ENCODE results near the gene FOXM1.

FOXM1 gene

GRCh38 chr12:2877047-2877952 lies at the start of gene FOXM1, which contains the start of gene RHNO1:
Gene FOXM1, minus strand, starts transcription at chr12:2877174. Its CDS starts 2,696 bp downstream, at chr12:2874478.
Gene RHNO1, plus strand, starts transcription at chr12:2877223. Its CDS starts 8,144 bp downstream, at chr12:2885367.
- no peaks in the 10 kb centered on the region for H3K36me3 ChIP-seq (ENCODE audit: insufficient read depth, low read length)
- H3K79me2 ChIP-seq (ENCODE audit: control insufficient read depth, insufficient read depth, low read length, unreplicated experiment): peaks cover 70% of the 10 kb centered on the region
- H3K27ac ChIP-seq (ENCODE audit: low read depth, low read length): peak within 1 kb of the TSS; percentile 79
- H3K4me3 ChIP-seq (ENCODE audit: low read depth, low read length): peak within 1 kb of the TSS; percentile 87
- peak within 1 kb of the TSS; percentile 86 for H2AFZ ChIP-seq (ENCODE audit: low read length, unreplicated experiment)
- H3K4me1 ChIP-seq (ENCODE audit: control insufficient read depth, insufficient read depth, low read length, unreplicated experiment): peaks cover 8% of the 10 kb centered on the region
- H3K27me3 ChIP-seq (ENCODE audit: insufficient read depth, low read length): no peaks in the 10 kb centered on the region

- peak overlapping the region; percentile 0 for H2AFZ ChIP-seq (ENCODE audit: low read length, unreplicated experiment)
- H3K27ac ChIP-seq (ENCODE audit: low read depth, low read length): peak overlapping the region; percentile 62
- H3K36me3 ChIP-seq (ENCODE audit: insufficient read depth, low read length): peaks cover 28% of the 10 kb centered on the region; the same call in 1 of the 2 replicates
- no peaks in the 10 kb centered on the region for H3K79me2 ChIP-seq (ENCODE audit: control insufficient read depth, insufficient read depth, low read length, unreplicated experiment)
- no peaks in the 10 kb centered on the region for H3K27me3 ChIP-seq (ENCODE audit: insufficient read depth, low read length)
- peaks cover 18% of the 10 kb centered on the region for H3K4me1 ChIP-seq (ENCODE audit: control insufficient read depth, insufficient read depth, low read length, unreplicated experiment)
- H3K4me3 ChIP-seq (ENCODE audit: low read depth, low read length): peak overlapping the region; percentile 11; the same call in 1 of the 2 replicates
These were observed 48.5 kb upstream of the FOXM1 start for GRCh38 chr12:2925322-2925995.

- no peaks in the 10 kb centered on the region for H3K27me3 ChIP-seq (ENCODE audit: insufficient read depth, low read length)
- H3K4me3 ChIP-seq (ENCODE audit: low read depth, low read length): no peak overlapping the region
- H3K36me3 ChIP-seq (ENCODE audit: insufficient read depth, low read length): peaks cover 30% of the 10 kb centered on the region
- H3K79me2 ChIP-seq (ENCODE audit: control insufficient read depth, insufficient read depth, low read length, unreplicated experiment): no peaks in the 10 kb centered on the region
- no peak overlapping the region for H3K27ac ChIP-seq (ENCODE audit: low read depth, low read length)
- H3K4me1 ChIP-seq (ENCODE audit: control insufficient read depth, insufficient read depth, low read length, unreplicated experiment): peaks cover 18% of the 10 kb centered on the region
- H2AFZ ChIP-seq (ENCODE audit: low read length, unreplicated experiment): no peak overlapping the region
These were observed 47.0 kb upstream of the FOXM1 start for GRCh38 chr12:2924019-2924418.

- Histone ChIP-seq H3K27ac (ENCODE audit: low read depth, low read length) (no peak overlapping the region), H3K36me3 (ENCODE audit: insufficient read depth, low read length) (peaks cover 30% of the 10 kb centered on the region), H3K27me3 (ENCODE audit: insufficient read depth, low read length) (no peaks in the 10 kb centered on the region), H2AFZ (ENCODE audit: low read length, unreplicated experiment) (no peak overlapping the region), H3K4me1 (ENCODE audit: control insufficient read depth, insufficient read depth, low read length, unreplicated experiment) (peaks cover 18% of the 10 kb centered on the region), H3K4me3 (ENCODE audit: low read depth, low read length) (no peak overlapping the region), H3K79me2 (ENCODE audit: control insufficient read depth, insufficient read depth, low read length, unreplicated experiment) (no peaks in the 10 kb centered on the region)
These were observed 46.1 kb upstream of the FOXM1 start for GRCh38 chr12:2923057-2923456.

- H3K27ac ChIP-seq (ENCODE audit: low read depth, low read length): no peak overlapping the region
- H3K36me3 ChIP-seq (ENCODE audit: insufficient read depth, low read length): peaks cover 30% of the 10 kb centered on the region
- H3K27me3 ChIP-seq (ENCODE audit: insufficient read depth, low read length): no peaks in the 10 kb centered on the region
- no peak overlapping the region for H3K4me3 ChIP-seq (ENCODE audit: low read depth, low read length)
- no peaks in the 10 kb centered on the region for H3K79me2 ChIP-seq (ENCODE audit: control insufficient read depth, insufficient read depth, low read length, unreplicated experiment)
- peaks cover 18% of the 10 kb centered on the region for H3K4me1 ChIP-seq (ENCODE audit: control insufficient read depth, insufficient read depth, low read length, unreplicated experiment)
- no peak overlapping the region for H2AFZ ChIP-seq (ENCODE audit: low read length, unreplicated experiment)
These were observed 45.4 kb upstream of the FOXM1 start for GRCh38 chr12:2922329-2922728.

GRCh38 chr12:2919249-2919648 lies 42.3 kb upstream of the FOXM1 start:
- H3K36me3 ChIP-seq (ENCODE audit: insufficient read depth, low read length): peaks cover 36% of the 10 kb centered on the region

GRCh38 chr12:2912216-2912575 lies 35.2 kb upstream of the FOXM1 start:
- Histone ChIP-seq H3K79me2 (ENCODE audit: control insufficient read depth, insufficient read depth, low read length, unreplicated experiment) (peaks cover 10% of the 10 kb centered on the region), H3K4me1 (ENCODE audit: control insufficient read depth, insufficient read depth, low read length, unreplicated experiment) (no peaks in the 10 kb centered on the region), H3K4me3 (ENCODE audit: low read depth, low read length) (no peak overlapping the region), H3K36me3 (ENCODE audit: insufficient read depth, low read length) (peaks cover 21% of the 10 kb centered on the region), H3K27me3 (ENCODE audit: insufficient read depth, low read length) (no peaks in the 10 kb centered on the region), H3K27ac (ENCODE audit: low read depth, low read length) (no peak overlapping the region), H2AFZ (ENCODE audit: low read length, unreplicated experiment) (no peak overlapping the region)

More at GRCh38 chr12:2919249-2919648, 42.3 kb upstream of the FOXM1 start:
- H3K4me3 ChIP-seq (ENCODE audit: low read depth, low read length): no peak overlapping the region
- H3K27me3 ChIP-seq (ENCODE audit: insufficient read depth, low read length): no peaks in the 10 kb centered on the region
- no peak overlapping the region for H3K27ac ChIP-seq (ENCODE audit: low read depth, low read length)
- H3K79me2 ChIP-seq (ENCODE audit: control insufficient read depth, insufficient read depth, low read length, unreplicated experiment): no peaks in the 10 kb centered on the region
- H3K4me1 ChIP-seq (ENCODE audit: control insufficient read depth, insufficient read depth, low read length, unreplicated experiment): peaks cover 8% of the 10 kb centered on the region
- H2AFZ ChIP-seq (ENCODE audit: low read length, unreplicated experiment): no peak overlapping the region

GRCh38 chr12:2904260-2904659 lies 27.3 kb upstream of the FOXM1 start:
- Histone ChIP-seq H2AFZ (ENCODE audit: low read length, unreplicated experiment) (no peak overlapping the region), H3K27ac (ENCODE audit: low read depth, low read length) (no peak overlapping the region), H3K27me3 (ENCODE audit: insufficient read depth, low read length) (no peaks in the 10 kb centered on the region), H3K36me3 (ENCODE audit: insufficient read depth, low read length) (no peaks in the 10 kb centered on the region), H3K4me1 (ENCODE audit: control insufficient read depth, insufficient read depth, low read length, unreplicated experiment) (no peaks in the 10 kb centered on the region), H3K79me2 (ENCODE audit: control insufficient read depth, insufficient read depth, low read length, unreplicated experiment) (peaks cover 35% of the 10 kb centered on the region), H3K4me3 (ENCODE audit: low read depth, low read length) (no peak overlapping the region)

- H3K4me3 ChIP-seq (ENCODE audit: low read depth, low read length): no peak overlapping the region
- no peaks in the 10 kb centered on the region for H3K27me3 ChIP-seq (ENCODE audit: insufficient read depth, low read length)
- H2AFZ ChIP-seq (ENCODE audit: low read length, unreplicated experiment): no peak overlapping the region
- no peaks in the 10 kb centered on the region for H3K4me1 ChIP-seq (ENCODE audit: control insufficient read depth, insufficient read depth, low read length, unreplicated experiment)
- no peaks in the 10 kb centered on the region for H3K36me3 ChIP-seq (ENCODE audit: insufficient read depth, low read length)
- H3K27ac ChIP-seq (ENCODE audit: low read depth, low read length): no peak overlapping the region
- peaks cover 42% of the 10 kb centered on the region for H3K79me2 ChIP-seq (ENCODE audit: control insufficient read depth, insufficient read depth, low read length, unreplicated experiment)
These were observed 25.4 kb upstream of the FOXM1 start for GRCh38 chr12:2902272-2902880.

GRCh38 chr12:2900642-2901041 lies 23.7 kb upstream of the FOXM1 start:
- H3K36me3 ChIP-seq (ENCODE audit: insufficient read depth, low read length): no peaks in the 10 kb centered on the region
- H3K27me3 ChIP-seq (ENCODE audit: insufficient read depth, low read length): no peaks in the 10 kb centered on the region
- peaks cover 1% of the 10 kb centered on the region for H3K4me1 ChIP-seq (ENCODE audit: control insufficient read depth, insufficient read depth, low read length, unreplicated experiment)
- no peak overlapping the region for H2AFZ ChIP-seq (ENCODE audit: low read length, unreplicated experiment)
- H3K79me2 ChIP-seq (ENCODE audit: control insufficient read depth, insufficient read depth, low read length, unreplicated experiment): peaks cover 53% of the 10 kb centered on the region
- H3K4me3 ChIP-seq (ENCODE audit: low read depth, low read length): no peak overlapping the region
- H3K27ac ChIP-seq (ENCODE audit: low read depth, low read length): no peak overlapping the region

Data from ACC112 (cell line).